Progenitor cell of endocrine pancreas (in vitro differentiated cells): ENCODE results near the gene SAMM50. TPM values are rescaled to one million over a fixed set of nuclear protein-coding genes. Genes with fewer than 3 reads are reported as not detected.

Experiments
- total RNA-seq: library from RNA; stranded (reverse); gene quantifications from 2 replicates; pipeline ENCODE4 v1.2.1, GENCODE V29; 2021

Gene SAMM50
- total RNA-seq, 1 donor from 2014 or later: 50.9 TPM

Other genes with a start within 250 kb of the SAMM50 start
- 7.0 and 8.6 TPM in 2 replicates for gene EFCAB6, start 143.1 kb upstream of the SAMM50 start, total RNA-seq
- 6.6 and 7.0 TPM in 2 replicates for gene SULT4A1, start 92.9 kb upstream of the SAMM50 start, total RNA-seq
- not detected in 2 replicates for gene PNPLA5, start 63.4 kb upstream of the SAMM50 start, total RNA-seq
- 11.4 and 12.2 TPM in 2 replicates for gene PNPLA3, start 31.6 kb upstream of the SAMM50 start, total RNA-seq
- gene PARVB, start 68.9 kb downstream of the SAMM50 start, total RNA-seq: 10.6 and 11.8 TPM in 2 replicates
- 0.22 TPM in 1 of 2 replicates, not detected in the other for gene PARVG, start 225.5 kb downstream of the SAMM50 start, total RNA-seq